ENCODE results near the gene HMGN4.

GRCh38 chr6:26534681-26535465 is 3.3 kb upstream of the HMGN4 start:
- no peak for TF ChIP-seq EZH2 (IDR thresholded peaks at IDR 0.05)
- TF ChIP-seq, protein P1, sequence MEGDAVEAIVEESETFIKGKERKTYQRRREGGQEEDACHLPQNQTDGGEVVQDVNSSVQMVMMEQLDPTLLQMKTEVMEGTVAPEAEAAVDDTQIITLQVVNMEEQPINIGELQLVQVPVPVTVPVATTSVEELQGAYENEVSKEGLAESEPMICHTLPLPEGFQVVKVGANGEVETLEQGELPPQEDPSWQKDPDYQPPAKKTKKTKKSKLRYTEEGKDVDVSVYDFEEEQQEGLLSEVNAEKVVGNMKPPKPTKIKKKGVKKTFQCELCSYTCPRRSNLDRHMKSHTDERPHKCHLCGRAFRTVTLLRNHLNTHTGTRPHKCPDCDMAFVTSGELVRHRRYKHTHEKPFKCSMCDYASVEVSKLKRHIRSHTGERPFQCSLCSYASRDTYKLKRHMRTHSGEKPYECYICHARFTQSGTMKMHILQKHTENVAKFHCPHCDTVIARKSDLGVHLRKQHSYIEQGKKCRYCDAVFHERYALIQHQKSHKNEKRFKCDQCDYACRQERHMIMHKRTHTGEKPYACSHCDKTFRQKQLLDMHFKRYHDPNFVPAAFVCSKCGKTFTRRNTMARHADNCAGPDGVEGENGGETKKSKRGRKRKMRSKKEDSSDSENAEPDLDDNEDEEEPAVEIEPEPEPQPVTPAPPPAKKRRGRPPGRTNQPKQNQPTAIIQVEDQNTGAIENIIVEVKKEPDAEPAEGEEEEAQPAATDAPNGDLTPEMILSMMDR (IDR thresholded peaks at IDR 0.05) = no peak
- TF ChIP-seq EZH2phosphoT487 (IDR thresholded peaks at IDR 0.05) = no peak

Data from neural progenitor cell (in vitro differentiated cells).